GM18520 (cell line): ENCODE results near the gene PPP4R1.

ENCODE experiments used
- ATAC-seq: cut with Tn5 transposase; IDR thresholded peaks from one replicate; pipeline ENCODE4 v1.9.1; 2021; ENCODE audit not compliant: unreplicated experiment

PPP4R1 gene

GRCh38 chr18:9549405-9549804 is 65.0 kb downstream of the PPP4R1 start:
- no peak for ATAC-seq

- no peak for ATAC-seq
Measured at GRCh38 chr18:9547782-9548181, 66.6 kb downstream of the PPP4R1 start.

GRCh38 chr18:9546468-9546867 is 67.9 kb downstream of the PPP4R1 start:
- no peak for ATAC-seq

GRCh38 chr18:9545029-9545428 is 69.3 kb downstream of the PPP4R1 start:
- no peak for ATAC-seq

- no peak for ATAC-seq
Measured at GRCh38 chr18:9542924-9543323, 71.4 kb downstream of the PPP4R1 start.

- no peak for ATAC-seq
Measured at GRCh38 chr18:9539938-9540337, 74.4 kb downstream of the PPP4R1 start.

- no peak for ATAC-seq
Measured at GRCh38 chr18:9539283-9539682, 75.1 kb downstream of the PPP4R1 start.

GRCh38 chr18:9537677-9538076 is 76.7 kb downstream of the PPP4R1 start:
- ATAC-seq: no peak

GRCh38 chr18:9536354-9537152 is 77.8 kb downstream of the PPP4R1 start:
- ATAC-seq: no peak

GRCh38 chr18:9535430-9535991 is 78.8 kb downstream of the PPP4R1 start:
- no peak for ATAC-seq

- no peak for ATAC-seq
Measured at GRCh38 chr18:9534844-9535243, 79.5 kb downstream of the PPP4R1 start.

- ATAC-seq: no peak
Measured at GRCh38 chr18:9531791-9532410, 82.5 kb downstream of the PPP4R1 start.

GRCh38 chr18:9530226-9531009 is 83.9 kb downstream of the PPP4R1 start:
- no peak for ATAC-seq

GRCh38 chr18:9526458-9526857 is 87.9 kb downstream of the PPP4R1 start:
- no peak for ATAC-seq

- ATAC-seq: no peak
Measured at GRCh38 chr18:9522952-9523351, 91.4 kb downstream of the PPP4R1 start.

GRCh38 chr18:9521770-9522169 is 92.6 kb downstream of the PPP4R1 start:
- ATAC-seq: no peak

- no peak for ATAC-seq
Measured at GRCh38 chr18:9520666-9521065, 93.7 kb downstream of the PPP4R1 start.

GRCh38 chr18:9519399-9519798 is 95.0 kb downstream of the PPP4R1 start:
- no peak for ATAC-seq

- ATAC-seq: no peak
Measured at GRCh38 chr18:9517869-9518268, 96.5 kb downstream of the PPP4R1 start.

- no peak for ATAC-seq
Measured at GRCh38 chr18:9516437-9517064, 97.8 kb downstream of the PPP4R1 start.

- ATAC-seq: no peak
Measured at GRCh38 chr18:9513971-9514512, 100.3 kb downstream of the PPP4R1 start.
